GM10266 (cell line): ENCODE data around the gene SLC36A3.
A peak's percentile ranks its signal among the peaks of the same experiment; 100 is the strongest.
"Not testable (repeated sequence)": the region's sequence is repeated elsewhere in the genome, so short reads cannot be mapped to it uniquely, and the experiment has no call there.

Source experiments
- DNase-seq: peaks from one replicate; pipeline ENCODE4 v3.0.0; 2012; ENCODE audit errors: extremely low spot score
- CTCF ChIP-seq: IDR thresholded peaks from 2 replicates; pipeline ENCODE4 v1.5.1; 2012; ENCODE audit warnings: mild to moderate bottlenecking, low read depth; ENCODE audit not compliant: control insufficient read depth, insufficient read depth; ENCODE audit errors: missing control alignments

The SLC36A3 gene

DNA sequence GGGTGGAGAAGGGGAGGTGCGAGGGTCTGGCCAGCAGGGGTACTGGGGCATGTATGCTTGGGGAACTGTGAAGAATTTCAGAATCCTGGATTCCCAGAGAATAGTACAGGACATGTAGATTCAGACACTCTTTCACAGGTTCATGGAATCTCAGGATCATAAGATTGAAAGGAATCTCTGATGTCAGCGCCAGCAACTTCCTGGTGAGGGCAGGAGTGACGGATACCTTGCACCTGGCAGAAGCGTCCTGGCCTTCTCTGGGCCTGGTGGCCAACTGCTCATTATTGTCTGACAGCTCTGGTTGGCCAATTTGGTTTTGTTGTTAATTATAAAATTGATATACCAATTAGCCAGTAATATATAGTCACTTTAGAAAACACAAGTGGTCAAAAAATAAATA lies 43.6 kb downstream of the SLC36A3 start:
- no peak for DNase-seq
- no peak for TF ChIP-seq CTCF

DNA sequence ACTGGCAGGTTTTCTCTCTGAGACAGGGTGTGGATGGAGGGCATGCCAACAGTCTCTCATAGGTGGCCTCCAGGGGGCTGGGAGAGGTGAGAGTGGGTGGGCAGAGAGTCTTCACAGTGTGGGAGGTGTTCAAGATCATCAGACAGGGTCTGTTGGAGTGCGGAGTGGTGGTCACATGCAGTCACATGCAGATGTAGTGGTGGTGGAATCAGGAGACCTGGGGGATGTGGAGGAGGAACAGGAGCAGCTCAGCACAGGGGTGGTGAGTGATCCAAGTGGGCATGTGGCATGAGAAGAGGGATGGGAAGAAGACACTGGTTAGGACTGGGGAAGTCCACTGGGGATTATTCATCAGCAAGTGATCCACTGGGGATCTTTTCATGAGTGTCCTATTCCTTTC lies 44.8 kb downstream of the SLC36A3 start:
- TF ChIP-seq CTCF: no peak
- DNase-seq: no peak

DNA sequence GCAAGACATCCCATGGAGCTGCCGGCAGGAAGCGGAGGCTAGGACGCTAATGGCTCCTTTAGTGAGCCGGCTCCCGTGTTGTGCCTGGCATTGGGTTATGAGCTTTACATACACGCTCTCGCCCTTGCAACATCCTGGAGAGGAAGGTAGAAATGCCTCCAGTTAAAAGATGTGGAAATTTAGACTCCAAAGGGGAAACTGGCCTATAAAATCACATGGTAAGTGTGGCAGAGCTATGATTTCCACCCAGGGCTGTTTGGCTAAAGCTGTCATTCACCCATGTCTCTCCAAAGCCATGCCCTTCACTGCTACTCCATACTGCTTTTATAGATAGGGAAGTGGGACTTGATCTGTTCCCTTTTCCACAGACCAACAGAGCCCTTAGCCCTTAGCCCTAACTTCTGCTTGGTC lies 45.4 kb downstream of the SLC36A3 start:
- no peak for DNase-seq
- TF ChIP-seq CTCF: no peak

DNA sequence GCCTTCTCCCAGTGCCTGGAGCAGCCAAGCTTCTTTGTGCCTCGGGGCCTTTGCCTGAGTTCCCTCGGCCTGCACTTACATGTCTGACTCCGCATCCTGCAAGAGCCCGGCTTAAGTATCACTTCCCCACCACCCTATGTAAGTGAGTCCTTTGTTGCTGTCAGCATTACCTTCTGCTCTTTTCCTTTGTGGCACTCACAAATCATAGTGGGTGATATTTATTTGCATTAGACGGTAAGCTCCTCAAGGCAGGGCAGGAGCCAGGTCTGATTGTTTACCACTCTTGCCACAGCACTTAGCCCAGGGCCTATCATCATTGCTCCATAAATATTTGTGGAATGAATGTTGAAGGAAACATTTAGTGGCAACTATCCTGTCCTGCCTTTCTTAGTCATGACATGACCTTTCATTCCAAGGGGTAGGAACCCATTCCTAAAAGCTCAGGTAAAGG lies 45.8 kb downstream of the SLC36A3 start:
- TF ChIP-seq CTCF: no peak
- DNase-seq: peak; percentile 45

DNA sequence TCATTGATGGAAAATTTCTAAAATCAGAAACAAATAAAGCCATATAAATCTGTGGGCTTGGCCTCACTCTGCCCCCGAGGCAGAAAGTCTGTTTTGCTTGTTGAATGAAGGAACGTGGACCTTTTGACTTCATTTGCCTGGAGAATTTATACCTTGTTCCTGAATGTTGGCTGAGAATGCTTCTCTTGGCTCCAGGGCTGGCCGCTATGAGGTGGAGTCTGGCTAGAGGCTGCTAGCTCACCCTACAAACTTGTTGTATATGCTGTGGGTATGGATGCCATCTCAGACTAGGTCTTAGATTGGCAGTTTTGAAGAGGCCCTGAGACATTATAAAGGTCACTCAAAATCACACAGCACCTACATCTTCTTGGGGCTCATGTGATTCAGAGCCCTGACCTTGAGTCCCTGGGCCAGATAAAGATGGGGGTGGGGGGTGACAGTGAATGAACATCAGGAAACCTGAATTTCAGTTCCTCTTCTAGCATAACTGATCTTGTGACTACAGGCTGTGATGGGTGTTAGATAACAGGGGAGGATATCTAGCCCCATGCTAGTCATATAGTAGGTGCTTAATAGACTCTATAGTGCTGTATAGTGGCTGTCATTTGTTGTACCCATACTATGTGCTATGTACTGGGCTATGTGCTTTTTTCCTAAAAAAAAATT lies 47.8 kb downstream of the SLC36A3 start:
- peak; percentile 71 for DNase-seq
- TF ChIP-seq CTCF: no peak

DNA sequence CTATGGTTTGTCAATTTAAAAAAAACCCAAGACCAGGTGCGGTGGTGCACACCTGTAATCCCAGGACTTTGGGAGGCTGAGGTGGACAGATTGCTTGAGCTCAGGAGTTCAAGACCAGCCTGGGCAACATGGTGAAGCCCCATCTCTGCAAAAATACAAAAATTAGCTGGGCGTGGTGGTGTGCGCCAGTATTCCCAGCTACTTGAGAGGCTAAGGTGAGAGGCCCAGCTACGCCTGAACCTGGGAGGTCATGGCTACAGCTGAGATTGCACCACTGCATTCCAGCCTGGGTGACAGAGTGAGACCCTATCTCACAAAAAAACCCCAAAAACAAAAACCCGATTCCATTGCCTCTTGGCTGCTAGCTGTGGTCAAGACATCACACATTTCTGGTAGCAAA lies 48.6 kb downstream of the SLC36A3 start:
- not testable (repeated sequence) for DNase-seq

DNA sequence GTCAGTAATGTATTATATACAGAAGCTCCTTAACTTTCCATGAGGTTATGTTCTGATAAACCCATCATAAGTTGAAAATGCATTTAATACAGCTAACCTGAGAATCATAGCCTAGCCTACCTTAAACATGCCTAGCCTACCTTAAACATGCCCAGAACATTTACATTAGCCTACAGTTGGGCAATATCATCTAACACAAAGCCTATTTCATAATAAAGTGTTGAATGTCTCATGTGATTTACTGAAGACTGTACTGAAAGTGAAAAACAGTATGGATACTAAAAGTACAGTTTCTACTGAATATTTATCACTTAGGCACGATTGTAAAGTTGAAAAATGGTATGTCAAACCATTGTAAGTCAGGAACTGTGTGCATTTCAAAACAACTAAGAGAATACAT lies 49.0 kb downstream of the SLC36A3 start:
- TF ChIP-seq CTCF: no peak
- no peak for DNase-seq

DNA sequence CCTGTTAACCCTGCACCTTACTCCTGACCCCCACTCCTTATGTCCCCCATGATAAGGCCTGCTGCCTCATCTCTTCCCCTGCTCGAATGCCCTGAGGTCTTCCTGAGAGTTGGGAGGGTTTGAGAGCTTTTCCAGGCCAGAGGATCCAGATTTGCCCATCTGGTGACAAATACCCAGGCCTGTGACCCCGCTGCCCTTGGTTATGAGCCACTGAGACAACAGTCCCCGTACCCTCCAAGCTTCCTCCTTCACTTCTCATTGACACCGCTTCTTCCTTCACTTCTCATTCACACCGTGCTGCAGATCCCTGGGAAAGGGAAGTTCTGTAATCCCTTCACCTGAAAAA lies 50.0 kb downstream of the SLC36A3 start:
- DNase-seq: no peak
- TF ChIP-seq CTCF: no peak
